ENCODE data around the gene SLC6A19. TPM values are rescaled to one million over a fixed set of nuclear protein-coding genes. Genes with fewer than 3 reads are reported as not detected.

The SLC6A19 gene
- total and polyA plus RNA-seq, 9 of the 15 experiments (the other 6 are each of a cell fraction or from before 2014, with no cell fraction given): 0.03 to 1.6 (median 0.59) TPM

GRCh38 chr5:1223278-1223670 is 21.9 kb downstream of the SLC6A19 start:
- intact Hi-C loops (cut with micrococcal nuclease): no loop called here
- ATAC-seq: no peak
- peaks cover 7% of the 10 kb centered on the region; the same call in 1 of the 2 replicates for H4K20me1 ChIP-seq (replicated peaks; ENCODE audit: control insufficient read depth, insufficient read depth, low read length)
- no peaks in the 10 kb centered on the region for H3K9me1 ChIP-seq (ENCODE audit: control insufficient read depth, insufficient read depth, low read length)
- no peak overlapping the region for H3K4me2 ChIP-seq (ENCODE audit: insufficient read depth, low read length)
- H3K79me2 ChIP-seq (ENCODE audit: control insufficient read depth, insufficient read depth, low read length): no peaks in the 10 kb centered on the region
- FAIRE-seq: no peak
- no peak overlapping the region for H2AFZ ChIP-seq (ENCODE audit: low read depth, low read length)
- peaks cover 0 to 21% of the 10 kb centered on the region in 2 experiments; a peak in 1 of 5 replicates for H3K4me1 ChIP-seq (replicated peaks in 1 of 2; ENCODE audit: control insufficient read depth in 2 of 2, insufficient read depth in 2 of 2, low read length in 2 of 2)
- ChIA-PET POLR2A (no interaction called here), CTCF (ENCODE audit: low intra/inter-chr PET ratio) (no interaction called here)
- H3K27ac ChIP-seq (ENCODE audit: extremely low read depth, low read depth, low read length): no peak overlapping the region
- DNase-seq (ENCODE audit: extremely low read depth in 1 of 4, low spot score in 3 of 4): no peak
- in situ Hi-C loops (cut with MboI): no loop called here
- no TSS peak for BruUV-seq (replicated peaks)
- peaks cover 46 to 79% of the 10 kb centered on the region in 2 experiments; a peak in 4 of 5 replicates for H3K27me3 ChIP-seq (ENCODE audit: control insufficient read depth in 2 of 2, insufficient read depth in 2 of 2, low read length in 2 of 2)
- no peak overlapping the region for H3K4me3 ChIP-seq
- H3K9ac ChIP-seq (ENCODE audit: insufficient read depth in 1 of 2, low read depth in 2 of 2, low read length in 2 of 2): no peak overlapping the region
- no peaks in the 10 kb centered on the region for H3K36me3 ChIP-seq (ENCODE audit: control insufficient read depth, insufficient read depth, low read length)
- no peaks in the 10 kb centered on the region; the same call in 1 of the 2 replicates for H3K9me3 ChIP-seq (replicated peaks; ENCODE audit: control insufficient read depth, insufficient read depth, low read depth, low read length)
- 17% methylated on average over 11 of the region's 12 CpGs for WGBS (ENCODE audit: insufficient coverage, low coverage, missing lambda C conversion rate)
- TF ChIP-seq MYBL2 (IDR thresholded peaks at IDR 0.05; ENCODE audit: low read depth) (no peak), MYBL2 (CRISPR knock-in tag; IDR thresholded peaks at IDR 0.05; ENCODE audit: borderline replicate concordance) (no peak), NRF1 (conservative IDR thresholded peaks at IDR 0.05 in 1 of 2, IDR thresholded peaks at IDR 0.05 in 1 of 2) (no peak), CBX5 (IDR thresholded peaks at IDR 0.05; ENCODE audit: borderline replicate concordance, low read depth) (no peak), ZNF134 (CRISPR knock-in tag; conservative IDR thresholded peaks at IDR 0.05) (no peak), GABPB1 (CRISPR knock-in tag; IDR thresholded peaks at IDR 0.05) (no peak), ZNF668 (CRISPR knock-in tag; IDR thresholded peaks at IDR 0.05) (no peak), ZNF584 (CRISPR knock-in tag; IDR thresholded peaks at IDR 0.05; ENCODE audit: low read depth) (no peak), SMAD2 (IDR thresholded peaks at IDR 0.05; ENCODE audit: low read depth, low read length) (no peak), COPS2 (conservative IDR thresholded peaks at IDR 0.05) (no peak)
- TF ChIP-seq, protein P1, sequence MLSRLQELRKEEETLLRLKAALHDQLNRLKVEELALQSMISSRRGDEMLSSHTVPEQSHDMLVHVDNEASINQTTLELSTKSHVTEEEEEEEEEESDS (CRISPR knock-in tag; IDR thresholded peaks at IDR 0.05): no peak
- TF ChIP-seq, protein P2, sequence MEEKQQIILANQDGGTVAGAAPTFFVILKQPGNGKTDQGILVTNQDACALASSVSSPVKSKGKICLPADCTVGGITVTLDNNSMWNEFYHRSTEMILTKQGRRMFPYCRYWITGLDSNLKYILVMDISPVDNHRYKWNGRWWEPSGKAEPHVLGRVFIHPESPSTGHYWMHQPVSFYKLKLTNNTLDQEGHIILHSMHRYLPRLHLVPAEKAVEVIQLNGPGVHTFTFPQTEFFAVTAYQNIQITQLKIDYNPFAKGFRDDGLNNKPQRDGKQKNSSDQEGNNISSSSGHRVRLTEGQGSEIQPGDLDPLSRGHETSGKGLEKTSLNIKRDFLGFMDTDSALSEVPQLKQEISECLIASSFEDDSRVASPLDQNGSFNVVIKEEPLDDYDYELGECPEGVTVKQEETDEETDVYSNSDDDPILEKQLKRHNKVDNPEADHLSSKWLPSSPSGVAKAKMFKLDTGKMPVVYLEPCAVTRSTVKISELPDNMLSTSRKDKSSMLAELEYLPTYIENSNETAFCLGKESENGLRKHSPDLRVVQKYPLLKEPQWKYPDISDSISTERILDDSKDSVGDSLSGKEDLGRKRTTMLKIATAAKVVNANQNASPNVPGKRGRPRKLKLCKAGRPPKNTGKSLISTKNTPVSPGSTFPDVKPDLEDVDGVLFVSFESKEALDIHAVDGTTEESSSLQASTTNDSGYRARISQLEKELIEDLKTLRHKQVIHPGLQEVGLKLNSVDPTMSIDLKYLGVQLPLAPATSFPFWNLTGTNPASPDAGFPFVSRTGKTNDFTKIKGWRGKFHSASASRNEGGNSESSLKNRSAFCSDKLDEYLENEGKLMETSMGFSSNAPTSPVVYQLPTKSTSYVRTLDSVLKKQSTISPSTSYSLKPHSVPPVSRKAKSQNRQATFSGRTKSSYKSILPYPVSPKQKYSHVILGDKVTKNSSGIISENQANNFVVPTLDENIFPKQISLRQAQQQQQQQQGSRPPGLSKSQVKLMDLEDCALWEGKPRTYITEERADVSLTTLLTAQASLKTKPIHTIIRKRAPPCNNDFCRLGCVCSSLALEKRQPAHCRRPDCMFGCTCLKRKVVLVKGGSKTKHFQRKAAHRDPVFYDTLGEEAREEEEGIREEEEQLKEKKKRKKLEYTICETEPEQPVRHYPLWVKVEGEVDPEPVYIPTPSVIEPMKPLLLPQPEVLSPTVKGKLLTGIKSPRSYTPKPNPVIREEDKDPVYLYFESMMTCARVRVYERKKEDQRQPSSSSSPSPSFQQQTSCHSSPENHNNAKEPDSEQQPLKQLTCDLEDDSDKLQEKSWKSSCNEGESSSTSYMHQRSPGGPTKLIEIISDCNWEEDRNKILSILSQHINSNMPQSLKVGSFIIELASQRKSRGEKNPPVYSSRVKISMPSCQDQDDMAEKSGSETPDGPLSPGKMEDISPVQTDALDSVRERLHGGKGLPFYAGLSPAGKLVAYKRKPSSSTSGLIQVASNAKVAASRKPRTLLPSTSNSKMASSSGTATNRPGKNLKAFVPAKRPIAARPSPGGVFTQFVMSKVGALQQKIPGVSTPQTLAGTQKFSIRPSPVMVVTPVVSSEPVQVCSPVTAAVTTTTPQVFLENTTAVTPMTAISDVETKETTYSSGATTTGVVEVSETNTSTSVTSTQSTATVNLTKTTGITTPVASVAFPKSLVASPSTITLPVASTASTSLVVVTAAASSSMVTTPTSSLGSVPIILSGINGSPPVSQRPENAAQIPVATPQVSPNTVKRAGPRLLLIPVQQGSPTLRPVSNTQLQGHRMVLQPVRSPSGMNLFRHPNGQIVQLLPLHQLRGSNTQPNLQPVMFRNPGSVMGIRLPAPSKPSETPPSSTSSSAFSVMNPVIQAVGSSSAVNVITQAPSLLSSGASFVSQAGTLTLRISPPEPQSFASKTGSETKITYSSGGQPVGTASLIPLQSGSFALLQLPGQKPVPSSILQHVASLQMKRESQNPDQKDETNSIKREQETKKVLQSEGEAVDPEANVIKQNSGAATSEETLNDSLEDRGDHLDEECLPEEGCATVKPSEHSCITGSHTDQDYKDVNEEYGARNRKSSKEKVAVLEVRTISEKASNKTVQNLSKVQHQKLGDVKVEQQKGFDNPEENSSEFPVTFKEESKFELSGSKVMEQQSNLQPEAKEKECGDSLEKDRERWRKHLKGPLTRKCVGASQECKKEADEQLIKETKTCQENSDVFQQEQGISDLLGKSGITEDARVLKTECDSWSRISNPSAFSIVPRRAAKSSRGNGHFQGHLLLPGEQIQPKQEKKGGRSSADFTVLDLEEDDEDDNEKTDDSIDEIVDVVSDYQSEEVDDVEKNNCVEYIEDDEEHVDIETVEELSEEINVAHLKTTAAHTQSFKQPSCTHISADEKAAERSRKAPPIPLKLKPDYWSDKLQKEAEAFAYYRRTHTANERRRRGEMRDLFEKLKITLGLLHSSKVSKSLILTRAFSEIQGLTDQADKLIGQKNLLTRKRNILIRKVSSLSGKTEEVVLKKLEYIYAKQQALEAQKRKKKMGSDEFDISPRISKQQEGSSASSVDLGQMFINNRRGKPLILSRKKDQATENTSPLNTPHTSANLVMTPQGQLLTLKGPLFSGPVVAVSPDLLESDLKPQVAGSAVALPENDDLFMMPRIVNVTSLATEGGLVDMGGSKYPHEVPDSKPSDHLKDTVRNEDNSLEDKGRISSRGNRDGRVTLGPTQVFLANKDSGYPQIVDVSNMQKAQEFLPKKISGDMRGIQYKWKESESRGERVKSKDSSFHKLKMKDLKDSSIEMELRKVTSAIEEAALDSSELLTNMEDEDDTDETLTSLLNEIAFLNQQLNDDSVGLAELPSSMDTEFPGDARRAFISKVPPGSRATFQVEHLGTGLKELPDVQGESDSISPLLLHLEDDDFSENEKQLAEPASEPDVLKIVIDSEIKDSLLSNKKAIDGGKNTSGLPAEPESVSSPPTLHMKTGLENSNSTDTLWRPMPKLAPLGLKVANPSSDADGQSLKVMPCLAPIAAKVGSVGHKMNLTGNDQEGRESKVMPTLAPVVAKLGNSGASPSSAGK (IDR thresholded peaks at IDR 0.05): no peak

Data from K562 (cell line).